ENCODE measurements around the gene PPP1R17.

The PPP1R17 gene

GRCh38 chr7:31705377-31705776 lies 18.4 kb downstream of the PPP1R17 start:
- FAIRE-seq, result no peak

GRCh38 chr7:31707089-31707488 lies 20.1 kb downstream of the PPP1R17 start:
- FAIRE-seq, result no peak

DNA sequence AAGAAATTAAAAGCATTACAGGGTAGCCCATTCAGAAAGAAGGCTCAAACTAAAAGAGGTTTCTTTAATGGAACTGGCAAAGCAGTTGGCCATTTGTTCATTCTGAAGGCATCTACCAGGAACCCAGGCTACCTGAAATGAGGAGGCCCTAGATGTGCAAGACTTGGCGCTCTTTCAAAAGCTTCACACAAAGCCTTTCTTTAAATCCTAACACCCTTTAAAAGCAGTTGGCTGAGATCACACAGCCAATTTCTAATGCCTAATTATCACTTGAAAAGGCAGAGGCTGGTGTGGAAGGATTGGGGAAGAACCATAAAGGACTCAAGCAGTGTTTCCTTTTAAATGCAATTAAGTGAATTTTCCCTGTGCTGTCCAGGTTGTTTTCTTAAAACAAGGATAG lies 23.2 kb downstream of the PPP1R17 start:
- FAIRE-seq, result no peak

DNA sequence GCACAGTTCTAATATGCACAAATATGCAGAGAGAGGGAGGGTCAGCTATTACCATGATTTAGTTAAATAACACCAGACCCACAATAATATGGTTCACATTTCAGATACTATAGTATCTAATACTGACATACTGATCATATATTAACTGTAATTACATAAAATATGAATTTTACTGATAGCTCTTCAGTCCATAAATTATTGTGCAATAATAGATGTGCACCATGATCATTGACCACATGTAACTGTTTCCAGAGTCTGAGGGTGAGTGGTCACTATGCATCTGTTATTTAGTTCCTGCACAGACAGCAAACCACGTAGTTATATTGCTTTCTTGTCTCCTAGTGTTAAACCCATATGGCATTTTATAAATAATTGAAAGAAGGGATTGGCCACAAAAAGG lies 29.3 kb downstream of the PPP1R17 start:
- FAIRE-seq, result no peak

GRCh38 chr7:31720366-31720765 lies 33.4 kb downstream of the PPP1R17 start:
- no peak for FAIRE-seq

DNA sequence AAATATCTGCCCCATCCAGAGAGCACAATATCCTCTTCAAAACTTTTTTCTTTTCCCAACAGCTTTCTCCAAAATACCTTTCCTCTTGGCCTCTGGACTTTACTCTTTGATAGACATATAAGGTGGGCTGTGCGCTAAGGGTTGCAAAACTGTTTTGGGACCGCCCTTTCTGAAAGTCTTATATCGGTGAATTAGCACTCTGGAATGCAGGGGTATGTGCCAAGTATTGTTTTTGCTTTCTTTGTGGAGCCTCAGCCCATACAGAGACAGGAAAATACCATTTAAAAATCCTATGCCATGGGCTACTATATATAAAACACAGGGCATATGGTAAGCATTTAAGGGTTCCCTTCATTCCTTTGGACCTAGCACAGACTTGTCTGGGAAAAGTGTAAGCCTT lies 37.7 kb downstream of the PPP1R17 start:
- no peak for FAIRE-seq

- no peak for FAIRE-seq
Observed at GRCh38 chr7:31729195-31729804, 42.3 kb downstream of the PPP1R17 start.

- FAIRE-seq, result no peak
Observed at GRCh38 chr7:31734456-31734855, 47.4 kb downstream of the PPP1R17 start.

- peak; percentile 77 for FAIRE-seq
Observed at GRCh38 chr7:31735991-31736982, 49.3 kb downstream of the PPP1R17 start.

DNA sequence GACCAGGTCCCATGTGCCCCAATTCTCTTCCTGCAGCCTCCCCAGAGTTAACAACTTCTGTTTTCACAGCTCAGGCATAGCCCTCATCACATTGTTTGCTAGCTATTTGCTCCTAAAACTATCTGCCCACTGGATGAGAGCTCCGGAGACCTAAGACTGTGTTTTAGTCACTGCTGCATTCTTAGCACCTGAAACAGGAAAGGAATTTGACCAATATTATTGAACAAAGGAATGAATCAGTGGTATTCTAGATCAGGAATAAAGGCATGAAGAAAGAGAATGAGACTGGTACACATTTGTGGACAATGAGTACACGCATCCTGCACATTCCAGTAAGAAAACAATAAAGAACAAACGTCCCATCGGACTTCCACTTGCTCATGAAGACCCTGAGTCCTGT lies 54.8 kb downstream of the PPP1R17 start:
- FAIRE-seq, result no peak

DNA sequence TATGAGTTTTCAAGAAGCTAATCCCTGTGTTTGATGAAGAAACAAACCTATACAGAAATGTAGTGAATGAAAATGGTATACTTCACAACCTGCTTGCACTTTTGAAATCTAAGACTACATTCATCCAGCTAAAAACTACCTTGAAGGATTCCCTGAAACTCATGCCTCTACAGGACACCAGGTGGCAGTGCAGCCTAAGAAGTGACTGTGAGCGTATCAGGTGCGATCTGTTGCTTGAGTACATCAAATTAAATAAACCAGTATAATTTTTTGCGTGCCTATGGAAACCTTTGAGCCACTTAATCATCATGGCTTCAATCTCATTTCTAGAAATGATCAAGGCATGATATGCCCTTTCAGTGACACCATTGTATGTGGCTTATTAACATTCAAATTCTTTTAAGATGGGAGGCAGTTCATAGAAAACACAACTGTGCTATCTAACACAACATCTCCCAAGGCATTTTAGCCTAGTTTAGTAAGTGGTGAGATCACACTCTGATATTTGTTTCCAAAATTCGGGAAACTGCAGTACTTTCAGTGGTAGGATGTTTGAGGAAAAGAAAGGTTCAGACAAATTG lies 57.4 kb downstream of the PPP1R17 start:
- peak; percentile 66 for FAIRE-seq

GRCh38 chr7:31747553-31747952 lies 60.5 kb downstream of the PPP1R17 start:
- no peak for FAIRE-seq

DNA sequence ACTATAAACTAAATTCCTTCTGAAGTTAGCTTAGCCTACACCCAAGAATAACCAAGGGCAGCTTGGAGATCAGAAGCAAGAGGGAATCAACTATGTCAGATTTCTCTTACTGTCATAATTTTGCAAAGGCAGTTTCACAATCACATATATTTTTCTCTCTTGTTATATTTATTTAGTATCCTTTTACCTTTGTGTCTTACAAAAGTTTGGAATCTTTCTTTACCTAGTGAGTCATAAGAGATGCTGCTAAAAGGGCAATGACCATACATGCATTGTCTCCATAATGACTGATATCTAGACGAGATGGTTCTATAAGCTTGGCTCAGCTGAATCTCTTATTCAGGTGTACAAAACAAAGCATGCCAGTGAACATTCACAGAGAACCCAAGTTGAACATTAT lies 61.1 kb downstream of the PPP1R17 start:
- FAIRE-seq, result no peak

GRCh38 chr7:31751726-31752125 lies 64.7 kb downstream of the PPP1R17 start:
- no peak for FAIRE-seq

Data from G401.6 (cell line).